ENCODE data around the gene SNX27.

Gene SNX27

GRCh38 chr1:151706464-151707415 lies 94.9 kb downstream of the SNX27 start:
- no peak for DNase-seq

GRCh38 chr1:151707541-151708065 lies 95.8 kb downstream of the SNX27 start:
- no peak for DNase-seq

- no peak for DNase-seq
These were observed 97.0 kb downstream of the SNX27 start for GRCh38 chr1:151708891-151709290.

DNA sequence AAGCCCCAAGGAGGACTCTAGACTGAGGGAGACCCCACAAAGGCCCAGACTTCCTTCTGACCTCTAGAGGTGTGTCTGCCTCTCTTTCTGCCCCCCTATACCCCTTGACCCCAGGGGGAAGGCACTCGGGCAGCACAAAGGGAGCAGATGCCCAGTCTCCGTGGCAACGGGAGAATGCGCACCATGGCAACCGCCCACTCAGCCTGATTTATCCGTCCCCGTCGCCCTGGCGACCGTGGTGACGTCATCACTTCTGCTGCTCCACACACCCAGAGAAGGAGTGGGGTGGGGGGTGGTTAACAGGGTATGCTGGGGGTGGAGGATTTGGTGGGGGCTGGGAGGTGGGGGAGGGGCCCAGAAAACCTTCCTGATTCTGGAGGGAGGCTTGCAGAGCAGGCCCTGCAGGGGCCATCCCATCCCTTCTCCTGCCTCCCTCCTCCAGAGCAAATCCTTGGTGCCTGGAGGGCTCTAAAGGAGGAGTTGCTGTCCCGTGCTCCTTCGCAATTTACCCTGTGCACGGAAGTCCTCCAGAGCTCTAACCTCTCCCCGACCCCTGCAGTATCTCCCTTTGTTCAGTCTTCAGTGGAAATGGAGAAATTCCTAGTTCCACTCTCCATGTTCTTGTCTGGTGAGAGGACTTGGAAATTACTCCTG lies 98.5 kb downstream of the SNX27 start:
- peak; percentile 75 for DNase-seq

DNA sequence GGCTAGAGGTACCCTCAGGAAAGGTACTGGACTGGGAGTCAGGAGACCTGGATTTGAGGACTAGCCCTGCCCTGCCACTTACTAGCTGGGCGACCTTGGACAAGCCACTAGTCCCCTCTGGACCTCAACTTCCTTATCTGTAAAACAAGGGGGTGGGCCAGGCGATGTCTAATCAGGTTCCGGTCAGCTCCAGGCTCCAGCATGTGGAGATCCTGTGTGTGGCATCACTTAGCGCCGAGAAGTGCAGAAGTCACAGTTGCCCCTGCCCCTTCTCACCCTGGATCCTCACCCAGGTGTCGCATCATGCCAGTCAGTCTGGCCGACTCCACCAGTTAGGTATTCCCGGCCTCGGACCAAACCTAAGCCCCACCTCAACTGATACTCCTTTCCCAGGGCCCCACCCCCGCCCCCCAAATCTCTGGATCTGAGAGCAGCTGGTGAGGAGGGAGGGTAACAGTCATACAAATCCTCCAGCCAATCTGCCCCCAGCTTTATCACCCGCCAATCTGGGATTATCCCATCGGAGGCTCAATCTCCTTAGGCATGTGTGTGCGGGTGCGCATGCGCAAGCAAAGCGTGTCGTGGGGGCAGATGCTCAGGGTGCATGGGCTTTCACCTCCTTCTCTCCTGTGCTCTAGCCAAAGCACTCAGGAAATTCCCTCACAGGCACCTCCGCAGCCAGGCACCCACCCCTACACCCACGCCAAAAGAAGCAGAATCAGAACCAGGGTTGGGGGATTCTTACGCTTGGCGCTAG lies 99.4 kb downstream of the SNX27 start:
- DNase-seq, result no peak

DNA sequence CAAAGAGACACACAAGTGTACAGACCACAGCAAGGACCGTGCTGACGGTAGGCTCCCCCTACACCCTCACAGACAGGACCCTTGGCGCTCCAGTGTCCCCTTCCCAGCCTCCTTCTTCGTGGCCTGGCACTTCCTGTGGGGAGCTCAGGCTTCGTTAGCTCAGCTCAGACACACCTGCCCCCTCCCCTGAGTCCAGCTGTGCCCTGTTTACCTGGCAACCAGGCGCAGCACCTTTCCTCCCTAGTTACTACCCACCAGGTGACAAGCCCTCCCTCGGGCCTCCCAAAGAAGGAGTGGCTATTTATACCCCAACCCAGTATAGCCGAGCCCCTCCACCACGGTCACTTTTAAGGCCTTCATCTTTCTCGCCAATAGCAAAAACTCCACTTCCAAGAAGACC lies 100.1 kb downstream of the SNX27 start:
- no peak for DNase-seq

GRCh38 chr1:151713044-151713443 lies 101.2 kb downstream of the SNX27 start:
- no peak for DNase-seq

GRCh38 chr1:151713874-151714273 lies 102.0 kb downstream of the SNX27 start:
- DNase-seq, result no peak

DNA sequence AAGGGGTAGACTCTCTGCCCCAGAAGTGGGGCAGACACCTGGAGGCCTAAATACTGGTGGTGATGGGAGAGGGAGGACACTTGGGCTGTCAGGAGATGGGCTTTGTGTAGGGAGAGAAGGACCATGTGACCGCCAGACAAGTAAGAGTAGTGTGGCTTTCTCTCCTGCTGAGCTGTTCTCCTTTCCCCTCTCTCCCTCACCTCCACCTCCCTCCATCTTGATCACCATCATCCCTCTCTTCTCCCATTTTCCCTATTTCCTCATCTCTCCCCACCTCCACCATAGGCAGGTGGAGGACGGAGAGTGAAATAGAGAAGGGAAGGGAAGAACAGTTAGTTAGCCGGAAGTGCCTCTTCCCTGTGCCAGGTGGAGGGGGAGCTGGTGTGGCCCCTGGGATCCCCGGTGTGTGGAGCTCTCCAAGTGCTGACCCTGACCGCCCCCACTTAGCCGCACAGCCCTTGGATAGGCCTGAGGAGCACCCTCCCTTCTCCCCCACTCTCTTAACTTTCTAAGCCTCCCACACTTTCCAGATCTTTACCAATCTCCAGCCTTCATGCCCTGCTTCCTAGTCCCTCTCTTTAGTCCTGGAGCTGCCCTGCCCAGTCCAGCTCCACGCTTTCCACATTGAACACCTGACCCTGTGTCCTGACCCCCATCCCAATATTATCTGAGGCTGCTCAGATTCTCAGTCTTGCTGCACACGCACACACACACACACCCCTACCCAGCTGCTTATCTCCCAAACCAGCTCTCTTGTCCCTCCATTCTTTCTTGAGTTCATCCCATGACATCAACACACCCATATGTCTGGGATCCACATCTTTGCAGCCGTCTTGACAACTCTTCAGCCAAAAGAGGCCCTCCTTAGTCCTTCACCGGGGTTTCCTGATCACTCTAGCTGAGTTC lies 103.2 kb downstream of the SNX27 start:
- DNase-seq, result no peak

GRCh38 chr1:151715726-151716404 lies 104.0 kb downstream of the SNX27 start:
- no peak for DNase-seq

DNA sequence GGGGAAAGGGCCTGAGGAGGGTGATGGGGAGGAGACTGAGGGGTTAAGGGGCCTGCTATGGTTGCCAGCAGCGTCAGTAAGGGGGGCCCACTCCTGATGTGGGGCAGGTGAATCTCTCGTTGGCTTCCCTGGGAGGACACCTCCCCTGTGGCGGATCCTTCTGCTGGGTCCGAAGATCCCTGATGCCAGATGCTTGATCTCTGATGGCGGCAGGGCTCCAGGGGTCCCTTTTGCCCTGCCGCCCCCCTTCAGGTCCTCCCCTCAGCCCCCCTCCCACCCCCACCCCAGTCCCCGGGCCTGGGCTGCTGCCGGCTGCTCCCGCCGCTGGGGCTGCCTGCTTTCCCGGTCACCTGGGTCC lies 104.5 kb downstream of the SNX27 start:
- DNase-seq, result no peak

- DNase-seq, result no peak
These were observed 105.2 kb downstream of the SNX27 start, which contains the start of gene CELF3 for GRCh38 chr1:151716771-151717631. CELF3 (minus strand) TSS chr1:151716803; CDS start chr1:151716020, 783 bp downstream.

- no peak for DNase-seq
These were observed 106.2 kb downstream of the SNX27 start for GRCh38 chr1:151718011-151718431.

DNA sequence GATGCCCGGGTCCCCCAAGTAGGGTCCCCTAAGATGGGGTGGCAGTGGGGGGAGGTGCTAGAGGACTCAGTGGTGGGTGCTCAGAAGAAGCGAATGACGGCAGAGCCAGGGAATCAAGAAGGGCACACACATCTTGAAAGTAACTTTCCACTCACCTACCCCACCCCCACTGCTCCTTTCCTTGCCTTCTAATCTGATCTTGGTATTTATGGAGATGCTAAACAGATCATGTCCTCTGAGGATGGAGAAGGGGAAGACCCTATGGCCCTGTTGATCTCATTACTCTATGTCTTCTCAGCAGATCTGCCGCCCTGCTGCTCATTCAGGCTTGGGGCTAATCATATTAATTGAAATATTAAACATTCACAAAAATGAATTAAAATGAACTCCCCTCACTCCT lies 106.8 kb downstream of the SNX27 start:
- DNase-seq, result no peak

DNA sequence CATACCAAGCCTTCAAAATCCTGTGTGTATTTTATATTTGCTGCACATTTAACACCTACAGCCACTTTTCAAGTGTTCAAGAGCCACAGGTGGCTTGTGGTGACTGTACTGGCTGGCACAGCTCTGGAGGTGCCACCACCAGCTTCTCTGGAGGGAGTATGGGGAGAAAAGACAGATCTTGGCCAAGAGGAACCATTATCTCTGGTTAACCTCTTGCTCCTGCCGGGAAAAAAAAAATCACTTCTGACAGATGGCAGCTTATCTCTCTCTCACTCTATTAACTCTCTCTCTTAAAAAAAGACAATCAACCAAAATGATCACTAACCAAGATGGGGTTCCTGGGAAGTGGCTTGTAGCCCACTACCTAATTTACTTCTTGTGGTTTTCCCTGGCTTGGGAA lies 108.3 kb downstream of the SNX27 start:
- DNase-seq, result no peak

DNA sequence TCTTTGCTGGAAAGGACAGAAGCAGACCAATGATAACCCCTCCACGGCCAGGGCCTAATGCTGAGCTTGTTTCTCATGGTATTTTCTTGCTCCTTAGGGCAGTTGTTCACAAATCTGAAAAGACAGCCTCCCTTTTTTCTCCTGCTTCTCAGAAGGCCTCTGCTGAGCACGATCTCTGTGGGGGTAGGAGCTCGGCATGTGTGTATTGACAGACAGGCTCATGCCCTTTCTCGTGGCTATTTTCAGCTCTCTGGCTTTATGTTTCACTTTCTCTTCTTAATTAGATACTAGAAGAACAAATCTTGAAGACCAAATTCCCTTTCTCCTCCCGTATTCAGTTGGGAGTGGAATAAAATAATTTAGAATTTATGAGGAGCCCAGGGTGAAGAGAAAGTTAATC lies 108.7 kb downstream of the SNX27 start:
- DNase-seq, result no peak

- DNase-seq, result peak; percentile 77
These were observed 109.3 kb downstream of the SNX27 start, which contains the start of gene RIIAD1 for GRCh38 chr1:151720974-151721787. RIIAD1 (plus strand) TSS chr1:151721522; CDS start chr1:151721537, 15 bp downstream.

- no peak for DNase-seq
These were observed 110.1 kb downstream of the SNX27 start for GRCh38 chr1:151721788-151722510.
